NCI-H748 (cell line): Measurements from ENCODE around the gene KCNJ15.
A peak's percentile ranks its signal among the peaks of the same experiment; 100 is the strongest.

ENCODE experiments used
- DNase-seq: peaks from one replicate; lab custom pipeline; 2025; ENCODE audit not compliant: unreplicated experiment; lab: John Stamatoyannopoulos, UW

KCNJ15 gene

GRCh38 chr21:38325216-38325615 is 68.4 kb downstream of the KCNJ15 start:
- DNase-seq, result no peak

- DNase-seq, result no peak
These were observed 69.1 kb downstream of the KCNJ15 start for GRCh38 chr21:38325731-38326420.

GRCh38 chr21:38326429-38326828 is 69.6 kb downstream of the KCNJ15 start:
- DNase-seq, result no peak

DNA sequence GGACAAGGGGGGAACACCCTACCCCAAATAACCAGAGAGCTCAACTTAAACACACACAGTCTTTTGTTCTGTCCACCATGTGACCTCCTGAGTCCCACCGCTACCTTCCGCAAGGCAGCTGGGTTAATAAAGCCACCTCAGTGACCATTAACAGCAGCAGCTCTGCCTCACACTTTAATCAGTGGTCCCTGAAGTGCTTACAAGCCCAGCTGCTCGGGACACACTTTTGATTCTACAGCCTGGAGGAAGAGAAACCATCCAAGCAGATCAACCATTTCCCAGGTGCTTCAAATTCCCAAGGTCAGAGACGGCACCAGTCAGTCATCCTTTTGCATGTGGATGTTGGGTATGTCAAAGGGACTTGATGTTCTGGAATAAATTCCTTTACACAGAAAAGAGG is 70.1 kb downstream of the KCNJ15 start:
- DNase-seq, result peak; percentile 43

GRCh38 chr21:38327984-38328383 is 71.2 kb downstream of the KCNJ15 start:
- DNase-seq, result no peak

DNA sequence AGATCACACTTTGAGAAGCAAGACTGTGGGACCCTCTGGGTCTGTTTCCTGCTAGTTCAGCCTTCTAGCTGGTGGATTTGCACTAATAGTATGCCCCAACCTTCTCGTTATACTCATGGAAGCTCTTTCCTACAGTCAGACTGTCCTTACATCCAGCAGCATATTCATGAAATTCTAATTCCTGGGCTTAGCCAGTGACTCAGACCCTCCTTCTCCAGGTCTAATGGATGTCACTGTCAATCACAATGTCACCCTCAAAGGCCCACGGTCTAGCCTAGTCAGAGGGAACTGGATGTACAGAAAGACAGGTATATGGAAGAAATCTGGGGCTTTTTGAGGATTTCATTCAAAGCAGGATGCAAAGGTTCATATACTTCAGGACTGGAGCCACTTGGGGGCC is 72.4 kb downstream of the KCNJ15 start:
- DNase-seq, result no peak

GRCh38 chr21:38330666-38331065 is 73.9 kb downstream of the KCNJ15 start:
- no peak for DNase-seq

DNA sequence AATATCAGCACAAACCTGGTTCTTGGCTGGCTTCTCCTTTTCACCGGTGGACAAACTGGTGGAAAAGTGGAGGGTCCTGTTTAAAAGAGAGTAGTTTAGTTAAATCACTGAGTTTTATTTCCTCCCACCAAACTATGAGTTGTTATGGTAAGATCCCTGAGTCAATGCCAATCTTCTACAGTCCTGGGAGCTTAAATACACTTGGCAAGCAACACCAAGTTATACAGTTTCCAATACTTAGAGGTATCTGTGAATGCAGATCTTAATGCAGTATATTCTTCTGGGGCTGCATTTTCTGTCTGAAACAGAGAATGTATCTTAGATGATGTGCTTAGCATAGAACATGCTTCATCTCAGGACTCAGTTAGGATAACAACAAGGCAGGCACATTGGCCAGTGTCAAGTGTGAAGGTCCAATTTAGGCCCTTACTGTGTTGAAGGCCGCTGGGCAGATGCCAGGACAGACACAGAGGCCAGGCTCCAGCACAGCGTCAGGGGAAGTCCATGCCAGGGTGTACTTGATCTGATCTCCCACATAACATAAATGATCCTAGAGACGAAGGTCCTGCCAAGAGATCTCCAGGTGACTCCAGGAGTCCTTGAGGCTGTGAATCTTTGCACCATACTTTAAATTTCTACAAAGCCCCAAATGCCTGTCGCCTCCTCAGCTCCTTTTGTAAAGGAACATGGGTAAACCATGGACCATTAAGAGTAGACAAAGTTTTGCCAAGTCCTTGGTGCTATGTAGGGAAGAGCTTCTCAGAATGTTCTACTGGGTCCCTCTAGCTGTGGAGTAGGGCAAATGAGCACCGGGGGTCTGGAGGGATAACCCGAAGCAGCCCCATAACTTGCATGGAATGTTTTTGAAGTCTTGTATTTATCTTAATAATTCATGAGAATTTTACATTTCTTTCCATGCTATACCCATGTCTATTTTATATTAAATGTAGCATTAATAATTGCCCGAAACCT is 76.8 kb downstream of the KCNJ15 start:
- no peak for DNase-seq

- DNase-seq, result no peak
These were observed 78.1 kb downstream of the KCNJ15 start for GRCh38 chr21:38334866-38335265.

GRCh38 chr21:38337793-38338192 is 81.0 kb downstream of the KCNJ15 start:
- DNase-seq, result no peak

- no peak for DNase-seq
These were observed 83.3 kb downstream of the KCNJ15 start for GRCh38 chr21:38340131-38340530.

DNA sequence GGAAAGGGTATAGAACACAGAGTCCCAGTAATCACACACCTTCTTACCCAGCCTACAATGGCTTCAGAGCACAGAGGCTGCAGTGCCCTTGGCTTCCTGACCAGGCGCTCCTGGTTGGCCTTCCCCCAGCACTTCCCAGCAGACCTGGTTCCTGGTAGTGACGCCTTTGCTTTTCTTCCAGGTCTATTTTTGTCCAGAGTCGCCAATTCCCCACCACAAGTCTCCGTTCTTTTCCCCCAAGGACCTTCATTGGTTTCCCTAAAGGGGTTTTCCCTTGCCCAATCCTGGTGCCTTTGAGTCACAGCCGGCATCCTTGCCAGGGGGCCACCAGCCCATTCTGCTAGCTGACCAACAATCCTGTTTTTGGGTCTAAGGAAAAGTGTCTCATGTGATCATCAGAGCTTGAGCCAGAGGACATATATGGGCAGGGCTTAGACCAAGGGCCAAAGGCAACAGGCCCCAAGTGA is 84.8 kb downstream of the KCNJ15 start:
- no peak for DNase-seq

DNA sequence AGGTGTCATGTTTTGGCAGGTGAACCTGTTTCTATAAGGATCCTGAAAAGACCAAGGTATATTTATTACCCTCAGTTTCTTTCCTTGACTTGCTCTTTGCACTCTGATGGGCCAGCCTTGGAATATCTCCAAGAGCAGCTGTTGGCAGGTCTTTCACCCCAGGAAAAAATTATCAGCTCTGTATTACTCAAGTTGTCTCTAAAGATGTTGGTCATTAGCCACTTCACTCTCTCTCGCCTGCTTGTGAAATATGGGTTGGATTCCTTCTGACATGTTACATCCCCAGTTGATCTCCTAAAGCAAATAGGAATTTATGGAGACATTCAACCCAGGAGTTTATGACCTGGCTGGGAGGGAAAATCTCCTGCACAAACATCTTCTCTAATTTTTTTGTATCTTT is 85.9 kb downstream of the KCNJ15 start:
- no peak for DNase-seq

- DNase-seq, result peak; percentile 37
These were observed 86.9 kb downstream of the KCNJ15 start for GRCh38 chr21:38343691-38344090.

DNA sequence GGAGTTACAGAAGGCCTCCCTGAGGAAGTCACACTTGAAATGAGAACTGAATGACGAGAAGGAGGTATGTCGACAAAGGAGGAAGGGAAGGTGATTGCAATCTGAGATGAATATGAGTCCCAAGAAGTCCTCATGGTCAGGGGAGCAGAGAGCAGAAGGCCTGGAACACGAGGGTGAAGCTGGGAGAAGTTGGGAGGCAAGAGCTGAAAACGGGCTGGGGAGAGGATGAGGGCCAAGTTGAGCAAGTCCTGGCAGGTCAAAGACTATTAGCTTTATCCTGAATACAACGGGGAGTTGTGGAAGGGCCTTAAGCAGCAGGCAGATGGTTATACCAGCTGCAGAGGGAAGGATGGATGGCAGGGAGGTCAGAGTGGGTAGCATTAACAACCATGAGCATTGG is 89.5 kb downstream of the KCNJ15 start:
- DNase-seq, result no peak

GRCh38 chr21:38349111-38349746 is 92.4 kb downstream of the KCNJ15 start:
- peak; percentile 60 for DNase-seq

- DNase-seq, result no peak
These were observed 93.2 kb downstream of the KCNJ15 start for GRCh38 chr21:38349977-38350376.

DNA sequence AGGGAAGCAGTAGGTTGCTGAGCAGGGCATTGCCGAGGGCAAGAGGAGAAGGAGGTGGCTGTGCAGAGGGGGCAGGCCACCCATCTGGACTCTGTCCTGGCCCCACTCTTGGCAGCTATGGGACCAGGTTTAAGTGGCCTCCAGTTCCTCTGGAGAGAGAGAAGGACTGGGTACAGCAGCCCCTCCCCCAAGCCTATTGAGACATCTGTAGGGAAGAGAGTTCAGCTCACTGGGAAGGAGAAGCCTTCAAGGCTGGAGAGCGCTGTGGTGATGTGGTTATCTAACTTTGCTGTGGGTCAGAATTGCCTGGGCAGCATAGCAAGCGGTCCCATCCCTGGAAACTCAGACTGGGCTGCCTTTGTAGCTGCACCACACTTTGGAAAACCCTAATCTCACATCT is 93.9 kb downstream of the KCNJ15 start:
- DNase-seq, result no peak

- no peak for DNase-seq
These were observed 94.6 kb downstream of the KCNJ15 start for GRCh38 chr21:38351176-38351959.

GRCh38 chr21:38351961-38352521 is 95.2 kb downstream of the KCNJ15 start:
- peak; percentile 57 for DNase-seq
